Activated T-helper 2 cell treated with anti-CD3 and anti-CD28 coated beads, Interferon-gamma antibody, Interleukin-2, Interleukin-4, amounts not matched to agents 10 μg/mL and 5 μg/mL and 100 μg/mL, durations not matched to agents 14 hours and 24 hours and 36 hours (primary cell): ENCODE results near the gene ITPR3. TPM values are rescaled to one million over a fixed set of nuclear protein-coding genes. Genes with fewer than 3 reads are reported as not detected.

ENCODE experiments used
- DNase-seq: peaks from one replicate; pipeline ENCODE4 v3.0.0; 2021; ENCODE audit warnings: low spot score
- H3K27ac Mint-ChIP-seq: one replicate; pipeline ENCODE4 v1.8.0; 2021; ENCODE audit warnings: mixed read lengths
- H3K27me3 Mint-ChIP-seq: one replicate; pipeline ENCODE4 v1.8.0; 2021; ENCODE audit warnings: low read depth, mixed read lengths
- H3K36me3 Mint-ChIP-seq: one replicate; pipeline ENCODE4 v1.8.0; 2021; ENCODE audit warnings: low read depth, mixed read lengths
- H3K4me1 Mint-ChIP-seq: one replicate; pipeline ENCODE4 v1.8.0; 2021; ENCODE audit warnings: low read depth, mixed read lengths
- H3K4me3 Mint-ChIP-seq: one replicate; pipeline ENCODE4 v1.8.0; 2021; ENCODE audit warnings: low read depth, mild to moderate bottlenecking, moderate library complexity, mixed read lengths
- H3K9me3 Mint-ChIP-seq: one replicate; pipeline ENCODE4 v1.8.0; 2021; ENCODE audit warnings: mixed read lengths
- intact Hi-C: fragments of 100-400 bp; cut with micrococcal nuclease; formaldehyde crosslinking; loops from one replicate; pipeline ENCODE4 v1.15.1; 2023
- total RNA-seq: library from RNA; stranded (reverse); gene quantifications from 2 replicates; pipeline ENCODE4 v1.2.3, GENCODE V29; 2022

ITPR3 gene
- total RNA-seq, 1 donor from 2014 or later = 41.7 TPM

GRCh38 chr6:33691456-33692077 is 70.4 kb downstream of the ITPR3 start:
- H3K4me1 Mint-ChIP-seq = peaks cover 48% of the 10 kb centered on the region
- no peak overlapping the region for H3K4me3 Mint-ChIP-seq
- intact Hi-C loops = loop anchor here (5.0 to 10.0 kb wide), 3 partner anchors 59 to 277 kb away; partner anchors contain the start of genes CUTA, PHF1 and ZBTB9
- H3K36me3 Mint-ChIP-seq = peaks cover 75% of the 10 kb centered on the region
- no peaks in the 10 kb centered on the region for H3K9me3 Mint-ChIP-seq
- peak overlapping the region; percentile 55 for H3K27ac Mint-ChIP-seq
- no peak for DNase-seq
- H3K27me3 Mint-ChIP-seq = no peaks in the 10 kb centered on the region

DNA sequence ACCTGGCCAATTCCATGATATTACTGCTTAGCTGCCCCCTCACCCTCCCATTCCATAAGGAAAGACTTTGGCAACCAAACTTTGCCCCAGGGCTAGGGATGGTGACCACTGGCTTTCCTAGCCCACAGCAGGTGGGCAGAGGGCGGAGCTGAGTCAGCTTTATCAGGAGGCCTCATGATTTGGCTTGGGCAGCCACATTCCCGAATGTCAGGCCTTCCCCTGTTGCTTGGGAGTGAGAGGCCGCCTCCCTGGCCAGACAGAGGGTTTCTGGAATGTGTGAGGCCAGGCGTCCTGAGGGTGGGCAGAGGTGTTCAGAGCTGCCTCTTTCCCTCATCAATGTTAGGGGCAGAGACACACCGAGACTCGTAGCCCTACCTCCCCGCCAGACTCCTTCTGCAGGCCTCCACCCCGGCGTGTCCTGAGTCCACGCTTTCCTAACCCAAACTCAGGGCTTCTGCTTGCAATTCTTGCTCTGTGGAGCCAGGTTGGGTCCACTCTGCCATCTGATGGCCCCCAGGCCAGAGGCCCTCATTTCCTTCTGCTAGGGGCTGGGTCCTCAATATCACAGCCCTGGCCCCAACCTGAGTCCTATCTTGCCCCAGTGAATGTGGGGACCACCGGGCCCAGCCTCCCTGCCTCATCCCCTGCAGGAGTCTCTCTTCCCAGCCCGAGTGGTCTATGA is 71.1 kb downstream of the ITPR3 start:
- Mint-ChIP-seq H3K9me3 (no peaks in the 10 kb centered on the region), H3K4me3 (peak overlapping the region; percentile 50), H3K27ac (peak overlapping the region; percentile 96), H3K4me1 (peaks cover 51% of the 10 kb centered on the region), H3K27me3 (no peaks in the 10 kb centered on the region), H3K36me3 (peaks cover 74% of the 10 kb centered on the region)
- no peak for DNase-seq
- intact Hi-C loops = loop anchor here (5.0 to 10.0 kb wide), 3 partner anchors 60 to 277 kb away; partner anchors contain the start of genes CUTA, PHF1 and ZBTB9

GRCh38 chr6:33692760-33693158 is 71.6 kb downstream of the ITPR3 start:
- Mint-ChIP-seq H3K27me3 (no peaks in the 10 kb centered on the region), H3K4me1 (peaks cover 56% of the 10 kb centered on the region), H3K4me3 (peak overlapping the region; percentile 50), H3K9me3 (no peaks in the 10 kb centered on the region), H3K27ac (peak overlapping the region; percentile 96), H3K36me3 (peaks cover 79% of the 10 kb centered on the region)
- DNase-seq = peak; percentile 64
- intact Hi-C loops = loop anchor here (5.0 to 10.0 kb wide), 3 partner anchors 60 to 278 kb away; partner anchors contain the start of genes CUTA, PHF1 and ZBTB9

GRCh38 chr6:33693186-33694105 is 72.3 kb downstream of the ITPR3 start:
- DNase-seq = no peak
- no peak overlapping the region for H3K4me3 Mint-ChIP-seq
- H3K27me3 Mint-ChIP-seq = no peaks in the 10 kb centered on the region
- peaks cover 80% of the 10 kb centered on the region for H3K36me3 Mint-ChIP-seq
- intact Hi-C loops = loop anchor here (5.0 to 10.0 kb wide), 3 partner anchors 61 to 279 kb away; partner anchors contain the start of genes CUTA, PHF1 and ZBTB9
- H3K27ac Mint-ChIP-seq = peak overlapping the region; percentile 96
- H3K9me3 Mint-ChIP-seq = no peaks in the 10 kb centered on the region
- H3K4me1 Mint-ChIP-seq = peaks cover 59% of the 10 kb centered on the region

- intact Hi-C loops = loop anchor here (5.0 to 10.0 kb wide), 3 partner anchors 62 to 280 kb away; partner anchors contain the start of genes CUTA, PHF1 and ZBTB9
- Mint-ChIP-seq H3K9me3 (no peaks in the 10 kb centered on the region), H3K4me1 (peaks cover 62% of the 10 kb centered on the region), H3K27ac (peak overlapping the region; percentile 91), H3K4me3 (peak overlapping the region; percentile 51), H3K27me3 (no peaks in the 10 kb centered on the region), H3K36me3 (peaks cover 81% of the 10 kb centered on the region)
- peak; percentile 50 for DNase-seq
Observed at GRCh38 chr6:33694401-33694931, 73.3 kb downstream of the ITPR3 start.

- Mint-ChIP-seq H3K27me3 (no peaks in the 10 kb centered on the region), H3K36me3 (peaks cover 79% of the 10 kb centered on the region), H3K9me3 (no peaks in the 10 kb centered on the region), H3K27ac (peak overlapping the region; percentile 91), H3K4me1 (peaks cover 67% of the 10 kb centered on the region), H3K4me3 (peak overlapping the region; percentile 51)
- DNase-seq = no peak
- intact Hi-C loops = loop anchor here (5.0 to 10.0 kb wide), 4 partner anchors 63 to 1498 kb away; partner anchors contain the start of genes CUTA, PHF1 and ZBTB9
Observed at GRCh38 chr6:33694977-33695376, 73.9 kb downstream of the ITPR3 start.

DNA sequence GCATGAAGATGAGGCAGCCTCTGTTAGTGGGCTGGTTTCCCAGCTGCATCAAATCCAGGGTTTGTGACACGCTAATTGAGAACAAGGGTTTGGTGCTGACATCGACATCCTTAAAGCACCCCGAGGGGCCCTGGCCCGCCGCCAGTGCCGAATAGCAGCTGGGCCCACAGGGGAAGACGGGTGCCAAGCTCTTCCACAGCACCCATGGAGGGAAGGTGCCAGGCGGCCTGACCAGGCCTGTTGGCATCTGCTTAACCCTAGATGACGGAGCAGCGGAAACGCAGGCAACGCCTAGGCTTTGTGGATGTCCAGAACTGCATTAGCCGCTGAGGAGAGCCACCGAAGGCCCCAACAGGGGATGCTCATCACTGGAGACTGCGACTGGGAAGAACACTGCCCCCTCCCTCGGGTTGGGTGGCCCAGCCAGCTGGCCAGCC is 74.3 kb downstream of the ITPR3 start:
- H3K9me3 Mint-ChIP-seq = no peaks in the 10 kb centered on the region
- H3K4me3 Mint-ChIP-seq = no peak overlapping the region
- no peaks in the 10 kb centered on the region for H3K27me3 Mint-ChIP-seq
- H3K4me1 Mint-ChIP-seq = peaks cover 72% of the 10 kb centered on the region
- peaks cover 81% of the 10 kb centered on the region for H3K36me3 Mint-ChIP-seq
- H3K27ac Mint-ChIP-seq = peak overlapping the region; percentile 91
- DNase-seq = no peak
- intact Hi-C loops = loop anchor here (5.0 to 10.0 kb wide), 3 partner anchors 241 to 1498 kb away; partner anchors contain the start of genes CUTA, PHF1 and ZBTB9

GRCh38 chr6:33696076-33696475 is 75.0 kb downstream of the ITPR3 start:
- no peak overlapping the region for H3K4me3 Mint-ChIP-seq
- peaks cover 73% of the 10 kb centered on the region for H3K4me1 Mint-ChIP-seq
- no peak for DNase-seq
- intact Hi-C loops = loop anchor here (5.0 to 10.0 kb wide), 3 partner anchors 241 to 1499 kb away; partner anchors contain the start of genes CUTA, PHF1 and ZBTB9
- H3K27me3 Mint-ChIP-seq = no peaks in the 10 kb centered on the region
- H3K9me3 Mint-ChIP-seq = no peaks in the 10 kb centered on the region
- peak overlapping the region; percentile 91 for H3K27ac Mint-ChIP-seq
- H3K36me3 Mint-ChIP-seq = peaks cover 78% of the 10 kb centered on the region

- H3K27me3 Mint-ChIP-seq = no peaks in the 10 kb centered on the region
- H3K27ac Mint-ChIP-seq = peak overlapping the region; percentile 91
- peaks cover 77% of the 10 kb centered on the region for H3K36me3 Mint-ChIP-seq
- H3K4me1 Mint-ChIP-seq = peaks cover 70% of the 10 kb centered on the region
- H3K4me3 Mint-ChIP-seq = peak overlapping the region; percentile 49
- no peaks in the 10 kb centered on the region for H3K9me3 Mint-ChIP-seq
- DNase-seq = no peak
- intact Hi-C loops = loop anchor here (5.0 to 10.0 kb wide), 3 partner anchors 242 to 1500 kb away; partner anchors contain the start of genes CUTA, PHF1 and ZBTB9
Observed at GRCh38 chr6:33696548-33697518, 75.7 kb downstream of the ITPR3 start.

GRCh38 chr6:33697845-33698244 is 76.7 kb downstream of the ITPR3 start:
- H3K4me1 Mint-ChIP-seq = peaks cover 62% of the 10 kb centered on the region
- H3K4me3 Mint-ChIP-seq = no peak overlapping the region
- H3K9me3 Mint-ChIP-seq = no peaks in the 10 kb centered on the region
- no peak for DNase-seq
- H3K27me3 Mint-ChIP-seq = no peaks in the 10 kb centered on the region
- peaks cover 72% of the 10 kb centered on the region for H3K36me3 Mint-ChIP-seq
- intact Hi-C loops = loop anchor here (5.0 to 10.0 kb wide), 3 partner anchors 243 to 1501 kb away; partner anchors contain the start of genes CUTA, PHF1 and ZBTB9
- H3K27ac Mint-ChIP-seq = peak overlapping the region; percentile 91

- DNase-seq = no peak
- Mint-ChIP-seq H3K4me3 (no peak overlapping the region), H3K4me1 (peaks cover 56% of the 10 kb centered on the region), H3K27ac (no peak overlapping the region), H3K9me3 (no peaks in the 10 kb centered on the region), H3K36me3 (peaks cover 71% of the 10 kb centered on the region), H3K27me3 (no peaks in the 10 kb centered on the region)
- intact Hi-C loops = loop anchor here (5.0 to 10.0 kb wide), 3 partner anchors 244 to 1501 kb away; partner anchors contain the start of genes CUTA, PHF1 and ZBTB9
Observed at GRCh38 chr6:33698494-33698893, 77.4 kb downstream of the ITPR3 start.
